GM12891 (cell line): ENCODE measurements around the gene CDK17.
"Not testable (repeated sequence)": the region's sequence is repeated elsewhere in the genome, so short reads cannot be mapped to it uniquely, and the experiment has no call there.

Experiments
- DNase-seq: peaks from one replicate; pipeline ENCODE4 v3.0.0; 2011; ENCODE audit warnings: low spot score; ENCODE audit not compliant: insufficient read length
- FAIRE-seq: peaks from 2 replicates; lab custom pipeline; 2011; peaks lifted over from hg19 to GRCh38; lab: Jason Lieb, UNC
- PAX5 ChIP-seq: IDR thresholded peaks from 2 replicates; pipeline ENCODE4 v1.6.1; 2011; ENCODE audit warnings: low read length, moderate library complexity, mild to moderate bottlenecking; ENCODE audit not compliant: insufficient read depth, severe bottlenecking
- POLR2A ChIP-seq: IDR thresholded peaks from 2 replicates; pipeline ENCODE4 v1.6.1; 2011; ENCODE audit warnings: low read depth, low read length, control low read depth
- POLR2AphosphoS5 ChIP-seq: IDR thresholded peaks from 2 replicates; pipeline ENCODE4 v1.6.1; 2011; ENCODE audit warnings: low read depth, low read length, control low read depth
- POU2F2 ChIP-seq: IDR thresholded peaks from 2 replicates; pipeline ENCODE4 v1.6.1; 2011; ENCODE audit warnings: low read depth, mild to moderate bottlenecking, control low read depth, low read length, moderate library complexity
- SPI1 ChIP-seq: IDR thresholded peaks from 2 replicates; pipeline ENCODE4 v1.6.1; 2011; ENCODE audit warnings: low read depth, low read length, control low read depth
- TAF1 ChIP-seq: IDR thresholded peaks from 2 replicates; pipeline ENCODE4 v1.6.1; 2011; ENCODE audit warnings: low read depth, low read length, control low read depth

CDK17 gene

DNA sequence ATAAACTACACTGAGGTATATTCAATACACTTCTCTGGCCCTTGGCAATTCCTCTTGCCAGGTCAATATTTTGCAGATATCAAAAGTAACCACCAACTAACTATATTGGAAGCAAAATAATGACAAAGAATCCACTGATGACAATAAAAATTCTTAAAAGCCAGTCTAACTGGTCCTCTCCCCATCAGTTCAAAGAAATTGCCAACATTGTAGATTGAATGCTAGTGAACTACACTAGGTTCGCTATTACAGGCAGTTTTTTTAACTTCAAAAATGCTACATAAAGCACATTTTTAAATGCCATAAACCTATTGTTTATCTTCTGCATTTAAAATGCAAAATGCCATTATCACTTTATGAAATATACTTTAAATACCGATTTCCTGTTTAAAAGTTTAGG is 4.0 kb downstream of the CDK17 start:
- no peak for TF ChIP-seq POU2F2
- no peak for TF ChIP-seq TAF1
- TF ChIP-seq POLR2AphosphoS5 = no peak
- TF ChIP-seq POLR2A = no peak
- TF ChIP-seq PAX5 = no peak
- no peak for TF ChIP-seq SPI1
- FAIRE-seq = no peak
- no peak for DNase-seq

DNA sequence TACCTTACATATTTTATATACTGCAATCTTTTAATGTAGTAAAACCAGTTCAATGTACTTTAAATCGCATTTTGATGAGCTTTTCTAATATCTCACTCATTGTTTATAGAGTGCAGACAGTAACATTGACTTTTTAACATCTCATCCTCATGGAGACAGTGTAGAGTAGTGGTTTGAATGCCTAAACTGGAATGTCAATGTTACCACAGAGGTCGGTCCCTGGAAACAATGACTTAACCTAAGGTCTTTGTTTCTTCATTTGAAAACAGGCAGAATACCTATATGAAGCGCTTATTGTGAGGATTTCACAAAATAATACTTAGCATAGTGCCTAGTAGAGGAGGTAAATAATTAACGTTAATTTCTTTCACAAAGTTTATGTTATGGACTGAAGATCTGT is 5.0 kb downstream of the CDK17 start:
- no peak for TF ChIP-seq TAF1
- no peak for FAIRE-seq
- DNase-seq = no peak

DNA sequence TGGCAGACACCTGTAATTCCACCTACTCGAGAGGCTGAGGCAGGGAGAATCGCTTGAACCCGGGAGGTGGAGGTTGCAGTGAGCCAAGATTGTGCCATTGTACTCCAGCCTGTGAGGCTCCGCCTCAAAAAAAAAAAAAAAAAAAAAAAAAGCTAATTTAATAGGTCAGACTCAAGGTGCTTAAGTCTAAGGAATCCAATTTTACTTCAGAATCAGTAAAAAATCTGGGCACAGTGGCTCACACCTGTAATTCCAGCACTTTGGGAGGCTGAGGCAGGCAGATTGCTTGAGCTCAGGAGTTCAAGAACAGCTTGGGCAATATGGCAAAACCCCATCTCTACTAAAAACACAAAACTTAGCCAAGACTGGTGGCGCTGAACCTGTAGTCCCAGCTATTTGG is 7.0 kb downstream of the CDK17 start:
- DNase-seq, FAIRE-seq: not testable (repeated sequence)

DNA sequence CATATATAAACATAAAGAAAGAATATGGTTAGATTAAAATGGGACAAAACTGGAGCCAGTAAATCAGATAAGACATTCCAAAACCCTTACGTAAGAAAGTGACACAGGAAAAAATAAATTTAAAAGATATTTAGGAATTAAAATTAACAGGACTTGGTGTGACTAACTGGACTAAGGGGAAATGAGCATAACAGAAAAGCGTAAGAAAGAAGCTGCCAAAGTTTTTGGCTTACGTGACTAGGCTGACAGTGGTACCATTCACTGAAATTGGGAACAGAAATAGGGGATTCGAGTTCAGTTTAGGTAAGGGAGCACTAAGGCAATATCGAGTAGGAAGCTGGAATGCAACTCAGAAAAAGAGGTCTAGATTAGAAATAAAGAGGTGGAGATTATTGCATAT is 7.8 kb downstream of the CDK17 start:
- no peak for FAIRE-seq
- TF ChIP-seq TAF1 (no peak), PAX5 (no peak), POLR2AphosphoS5 (no peak), SPI1 (no peak), POU2F2 (no peak), POLR2A (no peak)
- DNase-seq = no peak

DNA sequence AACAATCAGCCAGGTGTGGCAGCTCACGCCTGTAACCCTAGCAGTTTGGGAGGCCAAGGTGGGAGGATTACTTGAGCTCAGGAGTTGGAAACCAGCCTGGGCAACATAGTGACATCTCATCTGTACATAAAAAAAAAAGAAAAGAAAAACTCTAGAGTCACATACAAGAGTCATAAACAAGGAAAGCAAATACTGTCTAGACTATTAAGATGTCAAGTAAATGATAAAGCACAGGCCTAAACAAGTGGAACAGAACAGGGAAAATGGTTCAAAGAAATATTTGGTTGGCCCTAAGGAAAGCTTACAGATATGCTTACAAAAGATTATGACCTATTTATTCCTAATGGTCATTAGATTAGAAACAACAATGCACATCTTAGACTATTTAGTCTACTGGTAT is 12.3 kb downstream of the CDK17 start:
- TF ChIP-seq POLR2A = no peak
- TF ChIP-seq POLR2AphosphoS5 = no peak
- no peak for TF ChIP-seq TAF1
- no peak for TF ChIP-seq SPI1
- TF ChIP-seq POU2F2 = no peak
- no peak for TF ChIP-seq PAX5
- DNase-seq (no peak), FAIRE-seq (no peak)

DNA sequence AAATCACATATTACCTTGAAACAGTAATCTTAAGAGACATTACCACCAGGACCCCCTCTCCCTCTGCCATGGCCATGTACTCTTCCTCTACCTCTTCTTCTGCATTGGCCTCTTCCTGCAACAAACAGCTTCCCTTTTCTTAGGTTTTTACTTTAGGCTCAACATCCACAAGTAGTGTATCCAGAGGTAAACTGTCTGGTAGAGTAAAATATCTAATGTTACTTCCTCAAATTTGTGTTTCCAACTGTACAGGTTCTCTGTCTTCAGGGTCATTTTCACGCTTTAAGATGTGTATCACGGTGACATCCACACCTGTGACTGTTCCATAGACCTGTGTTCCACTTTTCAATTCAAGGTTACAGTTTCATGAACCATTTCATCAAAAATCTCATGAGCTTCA is 13.4 kb downstream of the CDK17 start:
- FAIRE-seq = no peak
- no peak for DNase-seq
- TF ChIP-seq POU2F2 = no peak
- TF ChIP-seq POLR2A = no peak
- TF ChIP-seq PAX5 = no peak
- no peak for TF ChIP-seq TAF1
- TF ChIP-seq SPI1 = no peak
- TF ChIP-seq POLR2AphosphoS5 = no peak

DNA sequence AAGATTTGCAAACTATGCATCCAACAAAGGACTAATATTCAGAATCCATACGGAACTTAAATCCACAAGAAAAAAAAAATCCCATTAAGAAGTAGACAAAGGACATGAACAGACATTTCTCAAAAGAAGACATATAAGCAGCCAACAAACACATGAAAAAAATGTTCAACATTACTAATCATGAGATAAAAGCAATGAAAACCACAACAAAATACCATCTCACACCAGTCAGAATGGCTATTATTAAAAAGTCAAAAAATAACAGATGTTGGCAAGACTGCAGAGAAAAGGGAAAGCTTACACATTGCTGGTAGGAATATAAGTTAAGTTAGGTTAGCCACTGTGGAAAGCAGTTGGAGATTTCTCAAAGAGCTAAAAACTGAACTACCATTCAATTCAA is 16.2 kb downstream of the CDK17 start:
- FAIRE-seq (no peak), DNase-seq (no peak)
- TF ChIP-seq POLR2A (no peak), TAF1 (no peak), POLR2AphosphoS5 (no peak), SPI1 (no peak), POU2F2 (no peak), PAX5 (no peak)

DNA sequence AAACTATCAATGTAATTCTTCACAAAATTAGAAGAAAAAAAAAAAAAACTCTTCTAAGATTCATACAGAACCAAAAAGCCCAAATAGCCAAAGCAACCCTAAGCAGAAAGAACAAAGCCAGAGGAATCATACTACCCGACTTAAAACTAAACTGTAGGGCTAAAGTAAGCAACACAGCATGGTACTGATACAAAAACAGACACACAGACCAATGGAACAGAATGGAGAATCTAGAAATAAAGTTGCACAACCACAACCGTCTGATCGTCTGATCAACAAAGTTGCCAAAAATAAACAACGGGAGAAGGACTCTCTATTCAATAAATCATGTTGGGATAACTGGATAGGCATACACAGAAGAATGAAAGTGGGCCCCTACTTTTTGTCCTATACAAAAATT is 16.9 kb downstream of the CDK17 start:
- no peak for FAIRE-seq
- no peak for DNase-seq
- no peak for TF ChIP-seq PAX5
- no peak for TF ChIP-seq SPI1
- no peak for TF ChIP-seq TAF1
- TF ChIP-seq POLR2AphosphoS5 = no peak
- no peak for TF ChIP-seq POU2F2
- TF ChIP-seq POLR2A = no peak

DNA sequence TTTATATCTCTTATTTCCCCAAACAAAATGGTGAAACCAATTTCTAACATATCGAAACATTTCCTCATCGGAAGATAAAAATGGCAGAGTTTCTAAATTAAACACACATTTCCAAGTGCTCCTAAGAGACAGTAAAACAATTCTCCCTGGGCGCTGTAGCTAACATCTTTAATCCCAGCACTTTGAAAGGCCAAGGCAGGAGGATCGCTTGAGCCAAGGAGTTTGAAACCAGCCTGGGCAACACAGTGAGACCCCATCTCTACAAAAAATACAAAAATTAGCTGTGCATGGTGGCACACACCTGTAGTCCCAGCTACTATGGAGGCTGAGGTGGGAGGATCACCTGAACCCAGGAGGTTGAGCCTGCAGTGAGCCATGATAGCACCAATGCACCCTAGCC is 20.5 kb downstream of the CDK17 start:
- not testable (repeated sequence) for FAIRE-seq, DNase-seq

DNA sequence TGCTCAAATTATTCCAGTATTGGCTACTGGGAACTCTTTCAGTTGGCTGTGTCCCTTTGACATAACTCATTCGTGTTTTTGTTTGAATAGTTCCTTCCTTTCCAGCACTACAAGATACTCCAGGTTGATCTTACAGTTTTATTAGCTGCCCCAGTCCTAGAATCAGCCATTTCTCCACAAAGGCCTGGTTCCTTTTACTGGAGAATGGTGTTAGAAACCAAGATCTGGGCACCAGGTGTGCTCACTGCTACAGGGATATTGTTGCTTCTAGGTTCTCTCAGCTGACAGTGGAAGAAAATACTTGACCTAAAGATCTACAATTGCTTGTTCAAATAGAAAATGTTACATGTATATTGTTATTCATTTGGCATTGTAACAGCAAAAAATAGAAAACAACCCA is 21.9 kb downstream of the CDK17 start:
- TF ChIP-seq POLR2A (no peak), TAF1 (no peak), PAX5 (no peak), POU2F2 (no peak), POLR2AphosphoS5 (no peak), SPI1 (no peak)
- DNase-seq (no peak), FAIRE-seq (no peak)

DNA sequence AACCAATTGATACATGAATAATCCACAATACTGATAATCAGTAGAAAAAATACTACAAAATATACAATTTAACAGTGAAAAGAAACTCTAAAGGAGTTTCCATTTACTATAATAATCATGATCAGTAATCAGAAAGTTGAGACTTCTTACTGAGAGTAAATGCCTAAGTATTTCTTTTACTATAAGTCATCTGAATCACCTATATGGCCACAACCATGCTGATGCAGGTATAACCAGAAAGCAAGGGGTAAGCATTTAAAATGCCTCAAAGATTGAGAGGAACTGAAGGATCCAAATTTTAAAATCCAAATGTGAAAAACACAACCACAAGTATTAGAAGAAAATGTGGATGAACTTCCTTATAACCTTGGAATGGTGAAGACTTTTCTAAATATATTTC is 23.4 kb downstream of the CDK17 start:
- DNase-seq (no peak), FAIRE-seq (no peak)
- TF ChIP-seq PAX5 (no peak), POU2F2 (no peak), POLR2AphosphoS5 (no peak), SPI1 (no peak), POLR2A (no peak), TAF1 (no peak)

DNA sequence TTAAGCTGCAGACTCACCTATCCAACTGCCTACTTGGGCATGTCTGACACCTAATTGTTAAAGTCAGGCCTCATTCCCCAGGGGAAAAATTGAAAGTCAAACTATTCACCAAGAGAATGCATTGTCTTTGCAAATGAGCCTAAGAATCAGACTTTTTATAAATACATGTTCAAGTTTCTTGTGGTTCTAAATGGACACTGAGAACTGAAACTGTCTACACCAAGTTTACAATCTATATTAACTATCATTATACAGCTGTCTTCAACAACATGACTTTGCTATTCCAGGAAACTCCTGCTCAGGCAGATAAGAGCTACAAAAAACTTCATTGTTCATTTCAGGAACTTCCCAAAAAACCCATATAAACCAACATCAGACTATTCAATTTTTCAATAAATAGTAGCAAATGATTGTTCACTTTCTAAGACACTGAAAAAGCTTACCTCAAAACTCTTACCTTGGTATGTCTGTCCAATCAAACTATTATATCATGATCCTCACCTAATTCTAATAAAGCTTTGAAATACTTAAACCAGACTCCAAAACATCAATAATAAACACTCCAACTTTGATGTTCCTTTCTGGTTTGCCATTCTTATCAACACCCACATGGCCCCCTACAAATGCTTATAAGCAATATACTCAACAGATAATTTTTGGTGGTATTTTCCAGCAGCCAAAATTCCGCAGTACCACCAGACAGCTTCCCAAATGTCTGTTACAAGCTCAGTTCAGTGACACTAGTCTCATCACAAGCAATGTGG is 24.2 kb downstream of the CDK17 start:
- DNase-seq = no peak
- FAIRE-seq = peak; percentile 13
- TF ChIP-seq POLR2AphosphoS5 (no peak), POLR2A (no peak), POU2F2 (no peak), PAX5 (no peak), SPI1 (no peak), TAF1 (no peak)
